Superior temporal gyrus (tissue), 1 donor: ENCODE data around the gene PRPH.
A peak's percentile ranks its signal among the peaks of the same experiment; 100 is the strongest.
"Not testable (repeated sequence)": the region's sequence is repeated elsewhere in the genome, so short reads cannot be mapped to it uniquely, and the experiment has no call there.

ENCODE experiments used
- DNase-seq: peaks from one replicate; pipeline ENCODE4 v3.0.0-alpha.2; 2016; ENCODE audit errors: extremely low spot score

Gene PRPH

GRCh38 chr12:49298160-49298559 is 3.2 kb downstream of the PRPH start:
- DNase-seq = no peak

GRCh38 chr12:49301760-49302159 is 6.8 kb downstream of the PRPH start:
- no peak for DNase-seq

DNA sequence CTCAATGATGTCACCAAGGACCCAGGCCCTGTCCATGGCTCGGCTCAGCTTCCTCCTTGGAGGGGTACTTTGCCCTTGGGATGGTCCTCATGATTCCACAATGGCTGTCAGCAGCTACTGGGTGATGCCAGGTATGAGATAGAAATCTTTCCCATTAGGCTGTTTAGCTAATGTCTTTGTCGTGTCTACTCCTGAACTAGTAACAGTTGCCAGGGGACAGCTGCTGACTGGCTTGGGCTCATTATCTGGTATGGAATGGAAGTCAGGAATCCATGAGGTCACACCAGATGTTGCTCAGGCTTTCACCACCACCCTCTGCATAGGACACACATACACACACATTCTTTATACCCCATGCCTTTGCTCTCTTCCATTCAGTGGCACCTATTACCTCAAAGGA is 9.2 kb downstream of the PRPH start:
- no peak for DNase-seq

DNA sequence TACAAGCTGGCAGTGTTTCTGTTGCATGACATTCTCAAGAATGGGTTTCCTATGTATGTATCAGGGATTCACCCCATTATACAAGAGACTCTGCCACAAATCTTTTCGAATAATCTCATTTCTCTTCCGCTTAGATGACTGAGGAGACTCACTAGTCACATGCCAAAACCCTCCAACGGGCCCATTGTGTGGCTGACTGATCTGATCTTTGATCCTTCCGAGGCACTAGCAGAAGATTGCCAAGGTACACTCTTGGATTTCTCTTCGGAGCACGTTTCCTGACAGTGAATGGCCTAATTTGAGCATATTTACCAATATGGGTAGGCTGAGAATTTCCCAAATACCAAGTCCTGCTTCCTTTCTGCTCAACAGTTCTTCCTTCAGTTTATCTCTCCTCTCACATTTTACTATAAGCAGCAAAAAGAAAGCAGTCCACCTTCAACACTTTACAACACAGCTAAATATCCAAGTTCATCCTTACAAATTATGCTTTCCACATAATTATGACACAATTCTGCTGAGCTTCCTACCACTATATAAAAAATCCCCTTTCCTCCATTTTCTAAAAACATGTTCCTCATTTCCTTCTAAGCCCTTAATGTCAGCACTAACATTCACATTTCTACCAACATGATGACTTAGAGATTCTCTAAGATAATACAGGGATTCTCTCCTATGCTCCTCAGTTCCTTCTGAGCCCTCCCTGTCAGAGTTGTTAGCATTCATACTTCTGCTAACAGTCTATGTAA is 11.0 kb downstream of the PRPH start:
- no peak for DNase-seq

DNA sequence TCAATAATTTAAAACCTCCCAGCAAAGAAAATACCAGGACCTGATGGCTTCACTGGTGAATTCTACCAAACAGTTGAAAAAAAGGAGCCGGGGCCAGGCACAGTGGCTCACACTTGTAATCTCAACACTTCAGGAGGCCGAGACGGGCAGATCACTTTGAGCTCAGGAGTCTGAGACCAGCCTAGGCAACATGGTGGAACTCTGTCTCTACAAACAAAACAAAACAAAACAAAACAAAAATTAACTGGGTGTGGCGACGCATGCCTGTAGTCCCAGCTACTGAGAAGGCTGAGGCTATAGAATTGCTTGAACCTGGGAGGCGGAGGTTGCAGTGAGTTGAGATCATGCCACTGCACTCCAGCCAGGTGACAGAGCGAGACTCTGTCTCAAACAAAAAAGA is 14.4 kb downstream of the PRPH start:
- no peak for DNase-seq

- DNase-seq = not testable (repeated sequence)
Observed at GRCh38 chr12:49310451-49311000, 15.6 kb downstream of the PRPH start.

DNA sequence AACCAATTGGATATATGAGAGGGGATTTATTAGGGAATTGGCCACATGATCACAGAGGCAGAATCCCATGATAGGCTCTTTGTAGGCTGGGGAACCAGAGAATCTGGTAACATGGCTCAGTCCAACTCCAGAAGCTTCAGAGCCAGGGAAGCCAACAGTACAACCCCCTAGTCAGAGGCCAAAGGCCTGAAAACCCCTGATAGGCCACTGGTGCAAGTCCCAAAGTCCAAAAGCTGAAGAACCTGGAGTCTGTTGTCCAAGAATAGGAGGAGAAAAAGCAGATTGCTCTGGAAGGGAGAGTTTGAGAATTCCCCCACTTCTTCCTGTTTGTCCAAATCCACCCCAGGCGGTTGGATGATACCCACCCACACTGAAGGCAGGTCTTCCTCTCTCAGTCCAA is 19.9 kb downstream of the PRPH start:
- no peak for DNase-seq

DNA sequence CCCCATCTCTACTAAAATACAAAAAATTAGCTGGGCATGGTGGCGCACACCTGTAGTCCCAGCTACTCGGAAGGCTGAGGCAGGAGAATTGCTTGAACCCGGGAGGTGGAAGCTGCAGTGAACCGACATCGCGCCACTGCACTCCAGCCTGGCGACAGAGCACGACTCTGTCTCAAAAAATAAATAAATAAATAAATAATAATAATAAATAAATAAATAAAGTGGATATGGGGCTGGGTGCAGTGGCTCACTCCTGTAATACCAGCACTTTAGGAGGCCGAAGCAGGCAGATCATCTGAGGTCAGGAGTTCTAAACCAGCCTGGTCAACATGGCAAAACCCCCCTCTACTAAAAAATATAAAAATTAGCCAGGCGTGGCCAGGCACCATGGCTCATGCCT is 22.2 kb downstream of the PRPH start:
- not testable (repeated sequence) for DNase-seq

DNA sequence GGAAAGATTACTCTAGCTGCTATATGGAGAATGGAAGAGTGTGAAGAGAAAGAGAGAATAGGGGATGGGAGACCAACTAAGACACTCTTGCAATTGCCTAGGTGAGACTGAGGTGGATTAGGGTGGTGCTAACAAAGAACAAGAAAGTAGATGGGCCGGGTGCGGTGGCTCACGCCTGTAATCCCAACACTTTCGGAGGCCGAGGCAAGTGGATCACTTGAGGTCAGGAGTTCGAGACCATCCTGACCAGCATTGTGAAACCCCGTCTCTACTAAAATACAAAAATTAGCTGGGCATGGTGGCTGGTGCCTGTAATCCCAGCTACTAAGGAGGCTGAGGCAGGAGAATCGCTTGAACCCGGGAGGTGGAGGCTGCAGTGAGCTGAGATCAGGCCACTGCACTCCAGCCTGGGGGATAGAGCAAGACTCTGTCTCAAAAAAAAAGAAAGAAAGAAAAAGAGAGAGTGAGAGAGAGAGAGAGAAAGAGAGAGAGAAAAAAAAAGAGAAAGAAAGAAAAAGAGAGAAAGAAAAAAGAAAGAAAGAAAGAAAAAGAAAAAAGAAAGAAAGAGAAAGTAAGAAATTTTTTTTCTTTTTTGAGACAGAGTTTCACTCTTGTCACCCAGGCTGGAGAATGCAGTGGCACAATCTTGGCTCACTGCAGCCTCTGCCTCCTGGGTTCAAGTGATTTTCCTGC is 25.6 kb downstream of the PRPH start:
- not testable (repeated sequence) for DNase-seq

- no peak for DNase-seq
Observed at GRCh38 chr12:49322367-49322707, 27.4 kb downstream of the PRPH start.

- peak; percentile 100 for DNase-seq
Observed at GRCh38 chr12:49322708-49323523, 28.0 kb downstream of the PRPH start, which contains the start of gene TROAP. Gene TROAP (plus strand): TSS chr12:49323255. CDS start chr12:49323609, 354 bp downstream.

DNA sequence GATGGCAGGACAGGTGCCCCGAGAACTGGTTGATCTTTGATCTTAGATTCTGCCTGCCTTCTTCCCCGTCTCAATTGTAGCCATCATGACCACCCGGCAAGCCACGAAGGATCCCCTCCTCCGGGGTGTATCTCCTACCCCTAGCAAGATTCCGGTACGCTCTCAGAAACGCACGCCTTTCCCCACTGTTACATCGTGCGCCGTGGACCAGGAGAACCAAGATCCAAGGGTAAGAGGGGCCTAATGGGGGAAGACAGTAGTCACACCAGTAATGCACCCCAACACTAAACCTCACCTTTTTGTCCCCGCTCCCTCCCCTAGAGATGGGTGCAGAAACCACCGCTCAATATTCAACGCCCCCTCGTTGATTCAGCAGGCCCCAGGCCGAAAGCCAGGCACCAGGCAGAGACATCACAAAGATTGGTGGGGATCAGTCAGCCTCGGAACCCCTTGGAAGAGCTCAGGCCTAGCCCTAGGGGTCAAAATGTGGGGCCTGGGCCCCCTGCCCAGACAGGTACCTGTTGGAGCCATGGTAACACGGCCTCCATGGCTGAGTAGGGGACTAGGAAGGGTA is 28.7 kb downstream of the PRPH start:
- DNase-seq = no peak

DNA sequence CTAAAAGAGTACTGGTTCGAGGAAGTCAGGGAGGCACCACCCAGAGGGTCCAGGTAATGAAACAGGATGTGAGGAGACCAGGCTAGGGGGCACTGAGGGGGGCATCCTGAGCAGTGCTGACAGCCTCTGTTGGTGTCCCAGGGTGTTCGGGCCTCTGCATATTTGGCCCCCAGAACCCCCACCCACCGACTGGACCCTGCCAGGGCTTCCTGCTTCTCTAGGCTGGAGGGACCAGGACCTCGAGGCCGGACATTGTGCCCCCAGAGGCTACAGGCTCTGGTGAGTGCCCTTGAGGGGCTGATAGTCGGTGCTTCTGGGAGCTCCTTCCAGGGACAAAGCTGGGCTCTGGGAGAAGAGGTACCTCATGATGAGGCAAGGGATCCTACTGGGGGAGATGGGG is 30.7 kb downstream of the PRPH start:
- DNase-seq = no peak

- DNase-seq = no peak
Observed at GRCh38 chr12:49327368-49327767, 32.4 kb downstream of the PRPH start.

DNA sequence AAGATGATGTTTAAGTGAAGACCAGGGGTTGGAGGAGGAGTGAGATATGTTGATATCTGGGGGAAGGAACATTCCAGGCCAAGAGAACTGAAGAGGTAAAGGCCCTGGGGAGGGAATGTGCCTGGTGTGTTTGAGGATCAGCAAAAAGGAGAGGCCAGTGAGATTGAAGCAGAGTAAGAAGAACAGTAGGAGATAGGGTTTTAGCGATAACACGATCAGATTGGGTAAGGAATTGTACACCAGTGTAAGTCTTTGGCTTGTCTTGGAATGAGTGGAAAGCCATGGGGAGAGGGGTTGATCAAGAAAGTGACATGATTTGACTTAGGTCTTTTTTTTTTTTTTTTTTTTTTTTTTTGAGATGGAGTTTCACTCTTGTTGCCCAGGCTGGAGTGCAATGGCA is 32.9 kb downstream of the PRPH start:
- DNase-seq = no peak

DNA sequence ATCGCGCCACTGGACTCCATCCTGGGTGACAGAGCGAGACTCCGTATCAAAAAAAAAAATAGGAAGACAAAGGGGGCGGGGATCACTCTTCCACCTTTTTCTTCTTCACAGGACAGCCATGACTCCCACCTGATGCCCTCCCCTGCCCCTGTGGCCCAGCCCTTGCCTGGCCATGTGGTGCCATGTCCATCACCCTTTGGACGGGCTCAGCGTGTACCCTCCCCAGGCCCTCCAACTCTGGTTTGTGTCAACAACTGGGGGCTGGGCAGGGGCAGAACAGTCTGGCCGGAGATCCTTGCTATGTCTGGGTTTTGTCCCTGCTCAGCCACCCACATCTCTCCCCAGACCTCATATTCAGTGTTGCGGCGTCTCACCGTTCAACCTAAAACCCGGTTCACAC is 33.9 kb downstream of the PRPH start:
- no peak for DNase-seq

DNA sequence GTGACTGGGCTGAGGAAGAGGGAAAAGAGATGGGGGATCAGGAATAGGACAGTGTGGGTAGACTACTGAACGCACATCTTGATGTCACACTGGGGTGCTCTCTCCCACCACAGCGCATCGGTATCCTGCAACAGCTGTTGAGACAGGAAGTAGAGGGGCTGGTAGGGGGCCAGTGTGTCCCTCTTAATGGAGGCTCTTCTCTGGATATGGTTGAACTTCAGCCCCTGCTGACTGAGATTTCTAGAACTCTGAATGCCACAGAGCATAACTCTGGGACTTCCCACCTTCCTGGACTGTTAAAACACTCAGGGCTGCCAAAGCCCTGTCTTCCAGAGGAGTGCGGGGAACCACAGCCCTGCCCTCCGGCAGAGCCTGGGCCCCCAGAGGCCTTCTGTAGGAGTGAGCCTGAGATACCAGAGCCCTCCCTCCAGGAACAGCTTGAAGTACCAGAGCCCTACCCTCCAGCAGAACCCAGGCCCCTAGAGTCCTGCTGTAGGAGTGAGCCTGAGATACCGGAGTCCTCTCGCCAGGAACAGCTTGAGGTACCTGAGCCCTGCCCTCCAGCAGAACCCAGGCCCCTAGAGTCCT is 35.2 kb downstream of the PRPH start:
- DNase-seq = no peak

- DNase-seq = no peak
Observed at GRCh38 chr12:49330631-49331379, 35.9 kb downstream of the PRPH start.

DNA sequence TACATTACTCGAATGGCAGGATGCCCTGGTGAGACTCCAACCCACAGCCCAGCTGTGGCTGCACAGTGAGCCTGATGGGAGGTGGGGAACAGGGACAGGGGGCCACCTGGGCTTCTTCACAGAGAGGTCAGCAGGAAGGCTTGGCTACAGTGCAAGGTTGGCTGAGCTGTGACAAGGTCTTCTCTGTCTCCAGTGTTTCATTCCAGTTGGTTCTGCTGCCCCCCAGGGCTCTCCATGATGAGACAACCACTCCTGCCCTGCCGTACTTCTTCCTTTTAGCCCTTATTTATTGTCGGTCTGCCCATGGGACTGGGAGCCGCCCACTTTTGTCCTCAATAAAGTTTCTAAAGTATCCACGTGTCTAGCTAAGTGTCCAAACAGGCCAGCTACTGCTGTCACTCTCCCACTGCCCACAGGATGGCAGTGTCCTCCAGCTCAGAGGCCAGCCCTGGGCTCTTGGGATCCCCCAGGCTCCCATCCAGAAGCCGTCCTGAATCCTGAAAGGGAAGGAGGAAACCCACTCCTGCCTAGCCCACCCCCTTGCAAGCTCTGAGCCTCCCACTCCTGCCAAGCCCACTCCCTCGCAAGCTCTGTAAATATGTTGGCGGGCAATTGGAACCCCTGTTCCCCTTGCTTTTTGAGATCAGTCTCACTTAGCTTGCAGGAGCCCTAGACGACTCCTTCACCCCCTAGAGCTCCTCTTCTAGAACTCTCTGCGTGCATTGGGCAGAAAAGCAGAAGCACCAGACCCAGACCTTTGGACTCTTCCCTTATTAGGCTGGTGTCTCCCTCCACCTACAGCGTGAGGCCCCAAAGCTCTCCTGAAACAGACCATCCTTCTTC is 36.7 kb downstream of the PRPH start:
- peak; percentile 84 for DNase-seq

DNA sequence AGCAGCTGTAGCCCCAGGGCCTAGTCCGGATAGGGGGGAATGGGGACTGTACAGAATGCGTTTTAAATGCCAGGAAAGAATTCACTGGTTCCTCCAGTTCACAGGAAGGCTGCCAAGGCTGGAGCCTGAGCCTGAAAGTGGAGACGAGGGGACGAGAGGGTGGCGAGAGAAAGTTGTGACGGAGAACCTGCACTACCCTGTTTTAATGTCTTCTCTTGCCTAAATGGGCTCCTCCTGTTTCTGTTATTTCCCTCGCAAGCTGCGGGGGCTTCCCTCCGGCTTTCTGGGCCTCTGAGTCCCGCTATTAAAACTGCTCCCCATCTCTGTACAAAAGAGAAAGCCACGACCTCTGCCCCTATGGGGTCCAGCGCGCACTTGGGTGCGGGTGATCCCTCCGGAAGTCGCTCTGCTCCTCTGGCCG is 37.5 kb downstream of the PRPH start:
- DNase-seq = no peak
